Fibroblast of lung (primary cell): ENCODE results near the gene KHDRBS1. TPM values are rescaled to one million over a fixed set of nuclear protein-coding genes. Genes with fewer than 3 reads are reported as not detected.
"Not testable (repeated sequence)": the region's sequence is repeated elsewhere in the genome, so short reads cannot be mapped to it uniquely, and the experiment has no call there.

Experiments
- DNase-seq, 2 donors: peaks; one replicate each; pipeline versions ENCODE4 v3.0.0 to v3.0.0-alpha.2; 2010; ENCODE audit warnings: low read depth in 2 of 2
- H2AFZ ChIP-seq: 2 replicates; pipeline ENCODE4 v1.5.1; 2012; ENCODE audit warnings: low read length, control low read depth, inconsistent platforms
- H3K27ac ChIP-seq: 2 replicates; pipeline ENCODE4 v1.5.1; 2011; ENCODE audit warnings: low read length, control low read depth; ENCODE audit not compliant: insufficient read depth
- H3K27me3 ChIP-seq: 2 replicates; pipeline ENCODE4 v1.5.1; 2011; ENCODE audit warnings: mild to moderate bottlenecking, low read length; ENCODE audit not compliant: control insufficient read depth, insufficient read depth
- H3K36me3 ChIP-seq: 2 replicates; pipeline ENCODE4 v1.5.1; 2011; ENCODE audit warnings: low read length; ENCODE audit not compliant: control insufficient read depth, insufficient read depth
- H3K4me1 ChIP-seq: 2 replicates; pipeline ENCODE4 v1.5.1; 2011; ENCODE audit warnings: low read length; ENCODE audit not compliant: control insufficient read depth, insufficient read depth; ENCODE audit errors: extremely low read depth
- H3K4me2 ChIP-seq: 2 replicates; pipeline ENCODE4 v1.5.1; 2011; ENCODE audit warnings: low read length, control low read depth; ENCODE audit not compliant: insufficient read depth; ENCODE audit errors: extremely low read depth
- H3K4me3 ChIP-seq, 4 experiments: fragments of 200-600 bp in 1 of 4; sonication (generic) in 1 of 4; replicated peaks in 1 of 4; 2 replicates each; pipeline ENCODE4 v1.5.1; 2011 to 2016; ENCODE audit warnings: low read length in 4 of 4, low read depth in 3 of 4, mild to moderate bottlenecking in 3 of 4, control low read depth in 2 of 4, inconsistent platforms in 1 of 4, mixed read lengths in 1 of 4; ENCODE audit not compliant: insufficient read depth in 1 of 4; ENCODE audit errors: control extremely low read depth in 1 of 4
- H3K79me2 ChIP-seq: 2 replicates; pipeline ENCODE4 v1.5.1; 2012; ENCODE audit warnings: mild to moderate bottlenecking, low read length, inconsistent platforms; ENCODE audit not compliant: control insufficient read depth, insufficient read depth
- H3K9ac ChIP-seq: 2 replicates; pipeline ENCODE4 v1.5.1; 2011; ENCODE audit warnings: mild to moderate bottlenecking, low read length, control low read depth; ENCODE audit not compliant: insufficient read depth
- H3K9me3 ChIP-seq: 2 replicates; pipeline ENCODE4 v1.5.1; 2012; ENCODE audit warnings: low read depth, low read length; ENCODE audit not compliant: control insufficient read depth, insufficient read depth
- H4K20me1 ChIP-seq: 2 replicates; pipeline ENCODE4 v1.5.1; 2011; ENCODE audit warnings: low read length; ENCODE audit not compliant: control insufficient read depth, insufficient read depth; ENCODE audit errors: extremely low read depth
- EZH2 ChIP-seq: IDR thresholded peaks from 2 replicates; pipeline ENCODE4 v1.5.1; 2012; ENCODE audit warnings: low read length, control low read depth, mild to moderate bottlenecking; ENCODE audit errors: missing control alignments
- polyA plus RNA-seq, 2 donors: library from polyadenylated mRNA; depleted of rRNA in 1 of 2; stranded (reverse) in 1 of 2; unstranded in 1 of 2; fragments of >200 nt; gene quantifications; 2 replicates each; pipeline ENCODE4 v1.2.1, GENCODE V29; 2011 to 2012; ENCODE audit warnings: missing spikeins in 1 of 2
- total RNA-seq: library from RNA; depleted of rRNA; stranded (reverse); fragments of >200 nt; gene quantifications from 2 replicates; pipeline ENCODE4 v1.2.1, GENCODE V29; 2014
- TF ChIP-seq, protein P1 (sequence below), 2 donors: IDR thresholded peaks in 1 of 2; conservative IDR thresholded peaks in 1 of 2; 1 replicate in 1 of 2; 2 replicates in 1 of 2; pipeline ENCODE4 v1.5.1; 2011 to 2012; ENCODE audit warnings: low read length in 2 of 2, control low read depth in 1 of 2, inconsistent platforms in 1 of 2, low read depth in 1 of 2, mild to moderate bottlenecking in 1 of 2

KHDRBS1 gene
- total and polyA plus RNA-seq, 2 donors (not counting 1 experiment from before 2014, with no cell fraction given) = 56.0 to 73.0 TPM

DNA sequence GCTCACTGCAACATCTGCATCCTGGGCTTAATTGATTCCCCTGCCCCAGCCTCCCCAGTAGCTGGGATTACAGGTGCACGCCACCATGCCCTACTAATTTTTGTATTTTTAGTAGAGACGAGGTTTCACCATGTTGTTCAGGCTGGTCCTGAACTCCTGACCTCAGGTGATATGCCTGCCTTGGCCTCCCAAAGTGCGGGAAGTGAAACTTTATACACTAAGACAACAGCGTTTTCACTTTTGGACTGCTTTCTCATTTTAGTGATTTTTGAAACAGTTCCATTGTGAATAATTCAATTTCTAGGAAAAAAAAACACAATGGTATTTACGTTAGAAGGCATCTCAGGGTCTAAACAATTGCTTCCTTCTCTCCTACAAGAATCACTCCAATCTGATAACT lies 11.8 kb upstream of the KHDRBS1 start:
- H2AFZ ChIP-seq = no peak overlapping the region
- H3K4me1 ChIP-seq = no peaks in the 10 kb centered on the region

DNA sequence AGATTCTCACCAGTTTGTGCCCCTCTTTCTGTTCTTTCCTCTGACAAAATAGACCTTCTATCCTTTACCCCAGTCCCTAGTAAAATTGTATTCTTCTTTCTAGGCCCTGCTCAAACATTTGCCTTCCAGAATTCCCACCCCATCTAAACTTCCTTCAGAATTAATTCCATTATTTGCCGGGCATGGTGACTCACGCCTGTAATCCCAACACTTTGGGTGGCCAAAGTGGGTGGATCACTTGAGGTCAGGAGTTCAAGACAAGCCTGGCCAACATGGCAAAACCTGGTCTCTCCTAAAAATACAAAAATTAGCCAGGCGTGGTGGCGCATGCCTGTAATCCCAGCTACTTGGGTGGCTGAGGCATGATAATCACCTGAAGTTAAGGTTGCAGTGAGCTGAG lies 11.4 kb upstream of the KHDRBS1 start:
- H3K4me1 ChIP-seq, H3K4me3 ChIP-seq, DNase-seq, H3K36me3 ChIP-seq, H3K27ac ChIP-seq, H3K79me2 ChIP-seq, H3K27me3 ChIP-seq, H3K4me2 ChIP-seq, H3K9ac ChIP-seq, H3K9me3 ChIP-seq, H2AFZ ChIP-seq, H4K20me1 ChIP-seq: not testable (repeated sequence)

More for the DNA sequence above, 11.8 kb upstream of the KHDRBS1 start:
- Histone ChIP-seq H3K4me3 (no peak overlapping the region), H3K9me3 (no peaks in the 10 kb centered on the region), H3K27me3 (no peaks in the 10 kb centered on the region), H3K9ac (no peak overlapping the region), H3K79me2 (no peaks in the 10 kb centered on the region), H3K36me3 (no peaks in the 10 kb centered on the region), H3K4me2 (no peak overlapping the region), H4K20me1 (no peaks in the 10 kb centered on the region), H3K27ac (no peak overlapping the region)
- TF ChIP-seq, protein P1, sequence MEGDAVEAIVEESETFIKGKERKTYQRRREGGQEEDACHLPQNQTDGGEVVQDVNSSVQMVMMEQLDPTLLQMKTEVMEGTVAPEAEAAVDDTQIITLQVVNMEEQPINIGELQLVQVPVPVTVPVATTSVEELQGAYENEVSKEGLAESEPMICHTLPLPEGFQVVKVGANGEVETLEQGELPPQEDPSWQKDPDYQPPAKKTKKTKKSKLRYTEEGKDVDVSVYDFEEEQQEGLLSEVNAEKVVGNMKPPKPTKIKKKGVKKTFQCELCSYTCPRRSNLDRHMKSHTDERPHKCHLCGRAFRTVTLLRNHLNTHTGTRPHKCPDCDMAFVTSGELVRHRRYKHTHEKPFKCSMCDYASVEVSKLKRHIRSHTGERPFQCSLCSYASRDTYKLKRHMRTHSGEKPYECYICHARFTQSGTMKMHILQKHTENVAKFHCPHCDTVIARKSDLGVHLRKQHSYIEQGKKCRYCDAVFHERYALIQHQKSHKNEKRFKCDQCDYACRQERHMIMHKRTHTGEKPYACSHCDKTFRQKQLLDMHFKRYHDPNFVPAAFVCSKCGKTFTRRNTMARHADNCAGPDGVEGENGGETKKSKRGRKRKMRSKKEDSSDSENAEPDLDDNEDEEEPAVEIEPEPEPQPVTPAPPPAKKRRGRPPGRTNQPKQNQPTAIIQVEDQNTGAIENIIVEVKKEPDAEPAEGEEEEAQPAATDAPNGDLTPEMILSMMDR (conservative IDR thresholded peaks at IDR 0.05 in 1 of 2, IDR thresholded peaks at IDR 0.05 in 1 of 2; ENCODE audit: low read depth in 1 of 2, low read length in 2 of 2) = no peak
- no peak for TF ChIP-seq EZH2
- DNase-seq = no peak

DNA sequence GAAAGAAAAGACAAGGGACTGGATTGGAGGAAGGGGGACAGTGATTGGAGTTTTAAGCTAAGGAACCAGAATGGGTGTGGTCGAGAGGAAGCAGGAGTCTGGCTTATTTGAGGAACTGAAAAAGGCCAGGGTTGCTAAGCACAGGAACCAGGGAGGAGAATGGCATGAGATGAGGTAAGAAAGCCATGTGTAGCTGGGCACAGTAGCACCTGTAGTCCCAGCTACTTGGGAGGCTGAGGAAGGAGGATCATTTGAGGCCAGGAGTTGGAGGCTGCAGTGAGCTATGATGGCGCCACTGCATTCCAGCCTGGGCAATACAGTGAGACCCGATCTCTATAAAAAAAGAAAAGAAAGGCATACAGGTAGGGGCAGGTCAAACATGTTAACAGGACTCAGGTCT lies 8.1 kb upstream of the KHDRBS1 start:
- DNase-seq = no peak
- H2AFZ ChIP-seq = no peak overlapping the region

More for the DNA sequence above, 8.1 kb upstream of the KHDRBS1 start:
- H3K9me3 ChIP-seq = no peaks in the 10 kb centered on the region
- no peaks in the 10 kb centered on the region for H3K4me1 ChIP-seq
- H3K36me3 ChIP-seq = no peaks in the 10 kb centered on the region
- TF ChIP-seq, protein P1 (conservative IDR thresholded peaks at IDR 0.05 in 1 of 2, IDR thresholded peaks at IDR 0.05 in 1 of 2; ENCODE audit: low read depth in 1 of 2, low read length in 2 of 2) = no peak
- TF ChIP-seq EZH2 = no peak
- no peaks in the 10 kb centered on the region for H3K27me3 ChIP-seq
- no peak overlapping the region for H3K9ac ChIP-seq
- no peaks in the 10 kb centered on the region for H3K79me2 ChIP-seq
- no peak overlapping the region for H3K4me3 ChIP-seq
- no peak overlapping the region for H3K4me2 ChIP-seq
- no peaks in the 10 kb centered on the region for H4K20me1 ChIP-seq
- H3K27ac ChIP-seq = no peak overlapping the region
